ENCODE results near the gene CFAP100.
A peak's percentile ranks its signal among the peaks of the same experiment; 100 is the strongest.

The CFAP100 gene

GRCh38 chr3:126358038-126358815 is 36.5 kb upstream of the CFAP100 start:
- TF ChIP-seq, protein P1, sequence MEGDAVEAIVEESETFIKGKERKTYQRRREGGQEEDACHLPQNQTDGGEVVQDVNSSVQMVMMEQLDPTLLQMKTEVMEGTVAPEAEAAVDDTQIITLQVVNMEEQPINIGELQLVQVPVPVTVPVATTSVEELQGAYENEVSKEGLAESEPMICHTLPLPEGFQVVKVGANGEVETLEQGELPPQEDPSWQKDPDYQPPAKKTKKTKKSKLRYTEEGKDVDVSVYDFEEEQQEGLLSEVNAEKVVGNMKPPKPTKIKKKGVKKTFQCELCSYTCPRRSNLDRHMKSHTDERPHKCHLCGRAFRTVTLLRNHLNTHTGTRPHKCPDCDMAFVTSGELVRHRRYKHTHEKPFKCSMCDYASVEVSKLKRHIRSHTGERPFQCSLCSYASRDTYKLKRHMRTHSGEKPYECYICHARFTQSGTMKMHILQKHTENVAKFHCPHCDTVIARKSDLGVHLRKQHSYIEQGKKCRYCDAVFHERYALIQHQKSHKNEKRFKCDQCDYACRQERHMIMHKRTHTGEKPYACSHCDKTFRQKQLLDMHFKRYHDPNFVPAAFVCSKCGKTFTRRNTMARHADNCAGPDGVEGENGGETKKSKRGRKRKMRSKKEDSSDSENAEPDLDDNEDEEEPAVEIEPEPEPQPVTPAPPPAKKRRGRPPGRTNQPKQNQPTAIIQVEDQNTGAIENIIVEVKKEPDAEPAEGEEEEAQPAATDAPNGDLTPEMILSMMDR (IDR thresholded peaks at IDR 0.05; ENCODE audit: low read length, missing control alignments): no peak
- DNase-seq (ENCODE audit: low read depth): no peak
- peak overlapping the region; percentile 61 for H3K4me3 ChIP-seq (replicated peaks; ENCODE audit: low read depth, low read length)

- H3K4me3 ChIP-seq (replicated peaks; ENCODE audit: low read depth, low read length): no peak overlapping the region
- DNase-seq (ENCODE audit: low read depth): no peak
- TF ChIP-seq, protein P1 (IDR thresholded peaks at IDR 0.05; ENCODE audit: low read length, missing control alignments): no peak
Measured at GRCh38 chr3:126358816-126359181, 35.9 kb upstream of the CFAP100 start.

DNA sequence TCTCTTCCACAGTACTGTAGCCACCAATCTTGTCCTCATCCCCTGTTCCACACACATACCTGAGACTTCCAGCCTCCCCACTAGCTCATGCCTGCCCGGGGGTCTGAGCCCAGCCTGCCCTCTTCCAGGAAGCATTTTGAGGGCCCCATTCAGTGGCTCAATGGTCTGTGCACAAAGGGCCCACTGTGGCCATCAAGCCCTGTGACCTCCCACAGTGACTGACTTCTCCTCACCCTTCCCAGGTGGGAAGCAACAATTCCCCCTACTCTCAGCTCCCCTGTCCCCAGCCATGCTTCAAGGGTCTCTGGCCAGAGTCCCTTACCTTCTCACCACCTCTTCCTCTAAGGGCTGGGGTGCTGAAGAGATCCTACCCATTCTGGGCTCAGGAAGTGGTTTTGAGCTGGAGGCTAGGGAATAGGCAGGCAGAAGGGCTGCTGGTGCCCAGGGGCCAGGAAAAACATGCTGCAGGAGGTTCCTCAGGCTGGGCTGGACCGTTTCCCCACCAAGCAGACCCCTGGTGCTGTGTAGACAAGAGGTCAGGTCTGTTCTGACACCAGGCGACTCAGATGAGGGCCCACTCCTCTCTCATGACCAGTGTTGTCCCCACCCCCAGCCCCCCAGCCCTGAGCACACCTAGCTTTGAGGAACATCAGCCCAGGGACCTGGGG is 34.5 kb upstream of the CFAP100 start:
- TF ChIP-seq, protein P1 (IDR thresholded peaks at IDR 0.05; ENCODE audit: low read length, missing control alignments): no peak
- no peak overlapping the region for H3K4me3 ChIP-seq (replicated peaks; ENCODE audit: low read depth, low read length)
- DNase-seq (ENCODE audit: low read depth): no peak

- no peak overlapping the region for H3K4me3 ChIP-seq (replicated peaks; ENCODE audit: low read depth, low read length)
- TF ChIP-seq, protein P1 (IDR thresholded peaks at IDR 0.05; ENCODE audit: low read length, missing control alignments): no peak
- DNase-seq (ENCODE audit: low read depth): no peak
Measured at GRCh38 chr3:126360714-126361060, 34.0 kb upstream of the CFAP100 start.

- no peak overlapping the region for H3K4me3 ChIP-seq (replicated peaks; ENCODE audit: low read depth, low read length)
- TF ChIP-seq, protein P1 (IDR thresholded peaks at IDR 0.05; ENCODE audit: low read length, missing control alignments): no peak
- DNase-seq (ENCODE audit: low read depth): no peak
Measured at GRCh38 chr3:126361211-126361610, 33.5 kb upstream of the CFAP100 start.

DNA sequence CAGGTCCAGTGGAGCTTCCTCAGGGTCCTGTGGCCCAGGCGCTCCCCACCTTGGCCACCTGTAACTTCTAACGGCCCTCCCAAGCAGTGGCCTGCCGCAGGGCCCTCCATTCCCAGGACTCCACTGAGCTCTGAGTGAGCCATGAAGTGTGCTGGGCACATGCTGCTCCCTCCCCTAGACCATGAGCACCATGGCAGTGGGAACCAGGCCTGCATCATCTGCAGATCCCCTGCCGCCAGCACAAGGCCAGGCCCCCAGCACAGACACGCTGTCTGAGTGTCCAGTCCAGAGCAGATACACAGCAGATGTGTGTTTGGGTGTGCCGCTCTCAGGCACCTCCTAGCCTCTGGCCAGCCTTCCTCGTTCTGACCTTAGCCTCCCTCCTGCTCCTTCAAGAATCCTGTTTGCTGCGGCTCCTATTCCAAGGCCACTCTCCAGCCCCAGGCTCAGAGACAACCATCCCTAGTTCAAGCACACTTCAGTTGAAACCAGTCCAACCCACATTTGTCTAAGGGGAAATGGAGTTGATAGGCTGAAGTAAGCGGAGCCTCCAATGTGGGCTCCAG is 30.5 kb upstream of the CFAP100 start:
- no peak overlapping the region for H3K4me3 ChIP-seq (replicated peaks; ENCODE audit: low read depth, low read length)
- TF ChIP-seq, protein P1 (IDR thresholded peaks at IDR 0.05; ENCODE audit: low read length, missing control alignments): no peak

More for the DNA sequence above, 30.5 kb upstream of the CFAP100 start:
- no peak for DNase-seq (ENCODE audit: low read depth)

Data from fibroblast of pulmonary artery (primary cell).